ENCODE results near the gene FLRT1.

- TF ChIP-seq CTCF (conservative IDR thresholded peaks at IDR 0.05; ENCODE audit: low read depth in 2 of 2), result no peak
- TF ChIP-seq REST (IDR thresholded peaks at IDR 0.05; ENCODE audit: unreplicated experiment), result no peak
- TF ChIP-seq CREB1 (CRISPR knock-in tag; IDR thresholded peaks at IDR 0.05; ENCODE audit: low read depth), result no peak
- no peak for TF ChIP-seq NANOG (IDR thresholded peaks at IDR 0.05; ENCODE audit: borderline replicate concordance)
Observed at GRCh38 chr11:64015510-64015909, 20.2 kb upstream of the FLRT1 start.
